Inflammatory macrophage treated with lipopolysaccharide for 4 hours (primary cell): ENCODE measurements around the gene RBMS2.
"Not testable (repeated sequence)": the region's sequence is repeated elsewhere in the genome, so short reads cannot be mapped to it uniquely, and the experiment has no call there.

Source experiments
- DNase-seq: peaks from one replicate; pipeline ENCODE4 v3.0.0-alpha.2; 2020

The RBMS2 gene

GRCh38 chr12:56521590-56522371, at the start of gene RBMS2:
Gene RBMS2 (plus strand): TSS chr12:56521820. CDS start chr12:56522024, 204 bp downstream.
- DNase-seq = peak; percentile 55

GRCh38 chr12:56474389-56474788, 47.2 kb upstream of the RBMS2 start:
- DNase-seq = no peak

- DNase-seq = no peak
Observed at GRCh38 chr12:56476143-56476542, 45.5 kb upstream of the RBMS2 start.

- no peak for DNase-seq
Observed at GRCh38 chr12:56476972-56477432, 44.6 kb upstream of the RBMS2 start.

GRCh38 chr12:56477521-56478225, 43.9 kb upstream of the RBMS2 start:
- DNase-seq = no peak

GRCh38 chr12:56479625-56480024, 42.0 kb upstream of the RBMS2 start:
- no peak for DNase-seq

- no peak for DNase-seq
Observed at GRCh38 chr12:56484566-56484965, 37.1 kb upstream of the RBMS2 start.

- no peak for DNase-seq
Observed at GRCh38 chr12:56486694-56487093, 34.9 kb upstream of the RBMS2 start.

GRCh38 chr12:56487448-56488040, 34.1 kb upstream of the RBMS2 start:
- DNase-seq = no peak

- peak; percentile 65 for DNase-seq
Observed at GRCh38 chr12:56488041-56488955, 33.3 kb upstream of the RBMS2 start, which contains the start of gene GLS2. Gene GLS2 (minus strand): TSS chr12:56488161. CDS start chr12:56488118, 43 bp downstream.

GRCh38 chr12:56490360-56490759, 31.3 kb upstream of the RBMS2 start:
- DNase-seq = no peak

GRCh38 chr12:56493409-56494105, 28.1 kb upstream of the RBMS2 start:
- not testable (repeated sequence) for DNase-seq

GRCh38 chr12:56494106-56494415, 27.6 kb upstream of the RBMS2 start:
- not testable (repeated sequence) for DNase-seq

- not testable (repeated sequence) for DNase-seq
Observed at GRCh38 chr12:56494481-56494880, 27.1 kb upstream of the RBMS2 start.

- peak; percentile 27 for DNase-seq
Observed at GRCh38 chr12:56496704-56497103, 24.9 kb upstream of the RBMS2 start.

- not testable (repeated sequence) for DNase-seq
Observed at GRCh38 chr12:56498126-56498902, 23.3 kb upstream of the RBMS2 start.

GRCh38 chr12:56499452-56499851, 22.2 kb upstream of the RBMS2 start:
- DNase-seq = not testable (repeated sequence)

- not testable (repeated sequence) for DNase-seq
Observed at GRCh38 chr12:56499879-56500278, 21.7 kb upstream of the RBMS2 start.

GRCh38 chr12:56510786-56511185, 10.8 kb upstream of the RBMS2 start:
- no peak for DNase-seq

GRCh38 chr12:56514014-56514318, 7.7 kb upstream of the RBMS2 start:
- not testable (repeated sequence) for DNase-seq

- DNase-seq = no peak
Observed at GRCh38 chr12:56517854-56518253, 3.8 kb upstream of the RBMS2 start.
